GM21529 (cell line): ENCODE measurements around the gene TCERG1L.

ENCODE experiments used
- ATAC-seq: cut with Tn5 transposase; IDR thresholded peaks from one replicate; pipeline ENCODE4 v1.9.1; 2021; ENCODE audit not compliant: unreplicated experiment

The TCERG1L gene

GRCh38 chr10:131230641-131231322, 80.7 kb downstream of the TCERG1L start:
- ATAC-seq: no peak

GRCh38 chr10:131230166-131230565, 81.4 kb downstream of the TCERG1L start:
- no peak for ATAC-seq

GRCh38 chr10:131227163-131227740, 84.3 kb downstream of the TCERG1L start:
- no peak for ATAC-seq

- no peak for ATAC-seq
These were observed 84.9 kb downstream of the TCERG1L start for GRCh38 chr10:131226446-131227162.

- ATAC-seq: no peak
These were observed 87.4 kb downstream of the TCERG1L start for GRCh38 chr10:131224106-131224505.

GRCh38 chr10:131223422-131223821, 88.1 kb downstream of the TCERG1L start:
- no peak for ATAC-seq

GRCh38 chr10:131222986-131223385, 88.5 kb downstream of the TCERG1L start:
- ATAC-seq: no peak

- ATAC-seq: no peak
These were observed 89.8 kb downstream of the TCERG1L start for GRCh38 chr10:131221632-131222277.

GRCh38 chr10:131220601-131221171, 90.8 kb downstream of the TCERG1L start:
- no peak for ATAC-seq

GRCh38 chr10:131219955-131220489, 91.5 kb downstream of the TCERG1L start:
- ATAC-seq: no peak

- no peak for ATAC-seq
These were observed 92.0 kb downstream of the TCERG1L start for GRCh38 chr10:131219584-131219886.

GRCh38 chr10:131218811-131219583, 92.5 kb downstream of the TCERG1L start:
- no peak for ATAC-seq

- ATAC-seq: no peak
These were observed 94.8 kb downstream of the TCERG1L start for GRCh38 chr10:131216681-131217230.

GRCh38 chr10:131215776-131216175, 95.7 kb downstream of the TCERG1L start:
- no peak for ATAC-seq

GRCh38 chr10:131214521-131215244, 96.8 kb downstream of the TCERG1L start:
- no peak for ATAC-seq

- ATAC-seq: no peak
These were observed 97.6 kb downstream of the TCERG1L start for GRCh38 chr10:131213741-131214505.

- no peak for ATAC-seq
These were observed 98.7 kb downstream of the TCERG1L start for GRCh38 chr10:131212763-131213325.

GRCh38 chr10:131211965-131212619, 99.4 kb downstream of the TCERG1L start:
- no peak for ATAC-seq
